GM12892 (cell line): ENCODE data around the gene TBC1D26.
"Not testable (repeated sequence)": the region's sequence is repeated elsewhere in the genome, so short reads cannot be mapped to it uniquely, and the experiment has no call there.

ENCODE experiments used
- DNase-seq: peaks from one replicate; pipeline ENCODE4 v3.0.0; 2011; ENCODE audit not compliant: insufficient read length
- FAIRE-seq: peaks from 2 replicates; lab custom pipeline; 2011; peaks lifted over from hg19 to GRCh38; lab: Jason Lieb, UNC
- POLR2A ChIP-seq: IDR thresholded peaks from 2 replicates; pipeline ENCODE4 v1.6.1; 2011; ENCODE audit warnings: low read depth, low read length, control low read depth
- POLR2AphosphoS5 ChIP-seq: IDR thresholded peaks from 2 replicates; pipeline ENCODE4 v1.6.1; 2011; ENCODE audit warnings: low read depth, low read length, control low read depth
- TAF1 ChIP-seq: IDR thresholded peaks from 2 replicates; pipeline ENCODE4 v1.6.1; 2011; ENCODE audit warnings: low read depth, mild to moderate bottlenecking, control low read depth, low read length, borderline replicate concordance

TBC1D26 gene

DNA sequence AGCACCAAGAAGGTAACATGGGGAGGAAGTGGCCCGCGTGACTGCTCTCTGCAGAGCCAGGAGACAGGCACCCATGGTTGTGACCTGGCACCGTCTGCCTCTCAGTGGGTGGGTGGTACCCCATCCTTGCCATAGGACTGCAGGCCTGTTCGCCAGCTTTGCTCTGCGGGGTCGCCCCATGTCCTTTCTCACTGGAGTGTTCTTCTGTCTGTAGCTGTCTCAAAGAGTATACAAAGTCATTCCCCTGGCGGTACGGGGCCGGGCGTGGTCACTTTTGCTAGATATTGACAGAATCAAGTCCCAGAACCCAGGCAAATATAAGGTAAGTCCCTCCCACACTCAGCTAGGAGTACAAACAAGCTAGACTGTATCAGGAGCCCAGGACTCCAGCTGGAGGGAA lies 6.0 kb downstream of the TBC1D26 start:
- no peak for FAIRE-seq
- no peak for DNase-seq
- no peak for TF ChIP-seq TAF1
- TF ChIP-seq POLR2AphosphoS5 = no peak
- no peak for TF ChIP-seq POLR2A

DNA sequence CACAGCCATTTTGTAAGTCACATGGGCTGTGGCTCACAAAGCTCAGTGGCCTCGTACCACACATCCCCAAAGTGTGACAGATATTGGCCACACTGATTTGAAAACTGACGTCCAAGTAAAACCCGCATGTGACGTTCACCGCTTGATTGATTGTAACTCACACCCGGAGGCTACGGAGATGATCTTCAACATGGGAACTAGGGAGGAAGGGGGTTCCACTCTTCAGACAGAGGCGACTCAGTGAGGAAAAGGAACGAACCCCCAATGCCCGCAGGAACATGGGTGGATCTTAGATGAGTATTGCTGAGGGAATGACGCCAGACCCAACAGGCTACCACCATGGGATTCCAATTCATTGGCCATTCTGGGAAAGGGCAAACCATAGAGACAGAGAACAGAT lies 7.2 kb downstream of the TBC1D26 start:
- DNase-seq, FAIRE-seq: not testable (repeated sequence)

DNA sequence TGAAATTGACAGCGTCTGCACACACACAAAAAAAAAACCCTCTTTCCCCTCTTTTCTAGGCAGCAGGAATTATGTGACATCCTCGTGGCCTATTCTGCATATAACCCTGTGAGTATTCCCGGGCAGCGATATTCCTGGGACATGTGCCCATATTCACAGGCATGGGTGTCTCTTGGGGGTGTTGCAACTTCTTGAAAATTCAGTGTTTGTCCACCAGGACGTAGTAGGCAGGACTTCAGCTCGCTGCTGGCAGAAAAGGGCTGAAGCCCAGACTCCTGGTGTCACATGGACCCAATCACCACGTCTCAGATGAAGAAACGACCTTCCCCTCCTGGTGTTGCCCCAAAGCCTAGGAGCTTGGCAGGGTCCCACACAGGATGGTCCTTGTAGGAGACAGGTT lies 8.0 kb downstream of the TBC1D26 start:
- DNase-seq, FAIRE-seq: not testable (repeated sequence)

DNA sequence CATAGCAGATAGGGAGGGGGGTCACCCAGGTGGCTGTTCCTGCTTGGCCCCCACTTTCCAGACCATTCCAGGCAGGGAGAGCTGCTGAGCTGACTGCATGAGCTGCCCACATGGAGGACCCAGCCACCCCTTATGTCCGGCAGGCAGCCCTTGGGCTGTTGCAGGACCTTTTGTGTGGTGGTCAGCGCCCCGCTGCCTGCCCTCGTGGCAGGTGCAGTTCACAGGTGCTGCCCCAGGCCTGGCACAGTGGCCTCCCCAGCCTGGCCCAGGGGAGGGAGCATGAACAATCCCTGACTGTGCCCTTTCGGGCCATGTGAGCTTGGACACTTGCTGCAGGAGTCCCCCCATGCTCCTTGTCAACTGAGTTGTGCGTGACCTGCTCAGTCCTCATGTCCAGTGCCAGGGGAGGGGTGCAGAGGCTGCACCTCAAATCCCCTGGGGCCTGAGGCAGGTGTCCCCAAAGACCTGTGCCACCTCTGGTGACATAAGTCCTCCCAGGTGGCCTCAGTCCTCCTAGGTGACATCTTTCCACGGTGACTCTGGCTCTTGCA lies 8.6 kb downstream of the TBC1D26 start:
- no peak for DNase-seq
- TF ChIP-seq POLR2AphosphoS5 = no peak
- no peak for TF ChIP-seq TAF1
- TF ChIP-seq POLR2A = no peak
- FAIRE-seq = no peak

- no peak for TF ChIP-seq TAF1
- no peak for TF ChIP-seq POLR2AphosphoS5
- no peak for TF ChIP-seq POLR2A
- FAIRE-seq (no peak), DNase-seq (no peak)
Observed at GRCh38 chr17:15741624-15742023, 9.5 kb downstream of the TBC1D26 start.

GRCh38 chr17:15742051-15742795 lies 10.1 kb downstream of the TBC1D26 start:
- FAIRE-seq (no peak), DNase-seq (no peak)
- no peak for TF ChIP-seq POLR2AphosphoS5
- TF ChIP-seq TAF1 = no peak
- TF ChIP-seq POLR2A = no peak

- DNase-seq = no peak
- no peak for FAIRE-seq
- TF ChIP-seq POLR2A (no peak), TAF1 (no peak), POLR2AphosphoS5 (no peak)
Observed at GRCh38 chr17:15742921-15743320, 10.8 kb downstream of the TBC1D26 start.

DNA sequence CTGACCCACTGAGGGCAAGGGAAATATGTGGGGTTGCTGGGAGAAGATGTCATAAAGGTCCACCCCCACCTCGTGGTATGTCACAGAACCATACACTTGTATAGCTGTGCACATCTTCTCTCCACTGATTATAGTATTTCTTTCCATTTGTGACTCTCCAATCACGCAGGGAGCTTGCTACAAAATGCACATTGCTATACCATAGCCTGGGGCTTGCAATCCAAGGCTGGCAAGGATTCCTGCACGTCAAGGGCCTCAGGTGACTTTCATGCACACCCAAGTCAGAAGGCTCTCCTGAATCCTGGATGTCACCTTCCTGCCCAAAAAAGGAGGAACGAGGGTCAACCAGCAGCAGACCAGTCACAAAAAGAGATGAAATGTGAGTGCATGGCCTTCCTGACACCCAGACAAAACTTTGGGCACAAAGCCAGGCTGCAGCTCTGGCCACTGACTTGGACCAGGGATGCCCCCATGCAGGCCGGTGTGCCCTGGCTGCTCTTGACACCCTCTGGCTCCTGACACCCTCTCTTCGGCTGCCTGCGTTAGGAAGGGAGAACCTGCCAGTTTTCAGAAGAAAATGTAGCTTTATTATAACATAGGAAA lies 12.1 kb downstream of the TBC1D26 start:
- no peak for FAIRE-seq
- DNase-seq = no peak
- no peak for TF ChIP-seq TAF1

- no peak for DNase-seq
- TF ChIP-seq POLR2A (no peak), POLR2AphosphoS5 (no peak), TAF1 (no peak)
- no peak for FAIRE-seq
Observed at GRCh38 chr17:15744885-15745284, 12.8 kb downstream of the TBC1D26 start.

DNA sequence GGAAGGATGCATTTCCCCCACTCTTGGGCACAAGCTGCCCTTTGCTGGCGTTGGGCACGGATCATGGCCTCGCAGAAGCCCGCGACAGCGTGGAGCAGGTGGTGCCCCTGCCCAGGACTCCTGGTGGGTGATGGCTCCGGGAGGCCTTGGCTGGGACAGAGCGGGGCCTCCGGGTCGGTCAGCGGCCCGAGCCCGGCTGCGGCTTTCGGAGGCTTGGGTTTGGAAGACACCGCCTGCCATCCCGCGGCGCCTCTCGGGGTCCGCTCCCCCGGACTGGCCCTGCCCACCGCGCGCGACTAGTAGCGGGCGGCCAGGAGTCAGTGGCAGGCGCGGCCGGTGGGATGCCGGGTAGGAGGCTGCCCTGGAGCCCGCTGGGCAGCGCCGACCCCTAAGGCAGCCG lies 17.3 kb downstream of the TBC1D26 start:
- DNase-seq, FAIRE-seq: not testable (repeated sequence)

DNA sequence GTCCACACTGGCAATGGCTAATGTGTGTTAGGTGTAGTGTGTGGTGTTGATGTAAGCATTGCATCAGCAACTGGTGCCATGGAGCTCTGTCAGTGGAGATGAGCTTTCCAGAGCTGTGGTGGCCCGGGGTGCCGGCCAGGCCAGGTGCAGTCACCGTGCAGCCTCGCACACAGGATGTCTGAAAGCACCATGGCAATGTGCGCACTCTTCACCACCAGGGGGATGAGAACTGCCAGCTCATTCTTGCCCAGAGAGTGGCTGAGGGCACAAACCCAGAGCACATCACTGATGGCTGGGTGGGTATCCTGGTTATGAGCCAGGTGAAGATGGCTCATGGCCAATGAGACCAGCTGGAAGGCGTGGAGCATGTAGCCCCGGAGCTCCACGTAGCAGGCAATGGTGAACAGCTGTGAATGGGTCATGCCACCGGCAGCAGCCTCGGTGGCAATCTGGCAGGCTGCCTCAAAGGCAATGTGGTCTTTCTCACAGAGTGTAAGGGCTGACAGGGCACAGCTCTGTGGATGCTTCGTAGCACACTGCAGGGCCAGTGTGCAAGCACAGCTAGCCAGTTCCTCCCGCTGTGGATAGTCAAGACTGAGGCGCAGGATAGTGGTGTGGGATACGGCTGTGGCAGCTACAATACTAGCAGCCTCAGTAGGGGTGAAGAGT lies 36.9 kb downstream of the TBC1D26 start:
- not testable (repeated sequence) for DNase-seq, FAIRE-seq

DNA sequence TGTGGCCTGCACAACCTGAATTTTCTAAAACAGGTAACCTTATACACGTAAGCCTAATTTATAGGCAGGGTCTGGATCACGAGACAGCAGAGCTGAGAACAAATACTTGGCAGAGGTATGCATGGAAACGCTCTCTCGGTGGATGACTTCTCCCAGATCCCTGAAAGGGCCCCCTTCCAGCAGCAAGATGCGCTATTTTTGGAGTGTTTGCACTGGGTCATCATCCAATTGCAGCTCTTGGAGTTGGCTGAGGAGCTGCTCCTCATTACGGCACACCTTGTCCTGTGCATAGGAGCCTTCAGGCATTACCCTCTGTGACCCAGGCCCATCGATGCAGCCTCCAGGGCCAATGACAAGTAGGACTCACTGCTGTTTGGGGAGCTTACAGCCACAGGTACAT lies 38.6 kb downstream of the TBC1D26 start:
- not testable (repeated sequence) for FAIRE-seq, DNase-seq

GRCh38 chr17:15776871-15777270 lies 44.8 kb downstream of the TBC1D26 start:
- TF ChIP-seq TAF1 (no peak), POLR2A (no peak), POLR2AphosphoS5 (no peak)
- no peak for FAIRE-seq
- DNase-seq = no peak
